ENCODE measurements around the gene SLC25A3. TPM values are rescaled to one million over a fixed set of nuclear protein-coding genes. Genes with fewer than 3 reads are reported as not detected.

Gene SLC25A3
- polyA plus RNA-seq, 3 donors: 325 to 453 (median 342) TPM

- WGBS (ENCODE audit: insufficient coverage): no CpG with 5 or more reads among the region's 2 CpGs
- TF ChIP-seq CTCF (IDR thresholded peaks at IDR 0.05): no peak
- no peak for DNase-seq
- Mint-ChIP-seq H3K9me3 (peaks cover 0 to 5% (median 0%) of the 10 kb centered on the region in 7 donors), H3K36me3 (no peaks in the 10 kb centered on the region), H3K27ac (no peak overlapping the region), H3K27me3 (ENCODE audit: low read depth in 3 of 3) (peaks cover 0 to 2% (median 0%) of the 10 kb centered on the region in 3 donors), H3K4me3 (no peak overlapping the region), H3K4me1 (peaks cover under 1% of the 10 kb centered on the region)
- peaks cover 0 to 1% of the 10 kb centered on the region in 2 donors for H3K4me1 ChIP-seq (ENCODE audit: control insufficient read depth in 1 of 2, insufficient read depth in 2 of 2, low read length in 2 of 2)
- no peak overlapping the region for H2AFZ ChIP-seq (ENCODE audit: insufficient read depth, low read depth, low read length, poor library complexity, severe bottlenecking)
- H3K9me3 ChIP-seq (replicated peaks in 1 of 2; ENCODE audit: control insufficient read depth in 1 of 2, insufficient read depth in 1 of 2, low read length in 2 of 2): no peaks in the 10 kb centered on the region
- no peaks in the 10 kb centered on the region for H3K36me3 ChIP-seq (replicated peaks in 1 of 2; ENCODE audit: control insufficient read depth in 1 of 2, insufficient read depth in 2 of 2, low read length in 2 of 2)
- H3K27me3 ChIP-seq (ENCODE audit: control insufficient read depth in 2 of 2, insufficient read depth in 2 of 2, low read length in 2 of 2): no peaks in the 10 kb centered on the region
- H3K79me2 ChIP-seq (ENCODE audit: insufficient read depth, low read length): no peaks in the 10 kb centered on the region
- H3K9ac ChIP-seq (ENCODE audit: insufficient read depth, low read length, poor library complexity, severe bottlenecking): no peak overlapping the region
- H3K4me2 ChIP-seq (replicated peaks; ENCODE audit: extremely low read depth, low read length, poor library complexity, severe bottlenecking): no peak overlapping the region
- intact Hi-C loops (cut with micrococcal nuclease): no loop called here
- H4K20me1 ChIP-seq (ENCODE audit: insufficient read depth, low read length): no peaks in the 10 kb centered on the region
- H3K27ac ChIP-seq (ENCODE audit: low read depth in 1 of 2, low read length in 2 of 2): no peak overlapping the region
- no peak overlapping the region for H3K4me3 ChIP-seq (replicated peaks in 1 of 3; ENCODE audit: low read depth in 2 of 3, low read length in 3 of 3)
These were observed 21.5 kb upstream of the SLC25A3 start for GRCh38 chr12:98572010-98572409.

GRCh38 chr12:98574110-98574509 lies 19.4 kb upstream of the SLC25A3 start:
- Histone ChIP-seq H3K27ac (ENCODE audit: low read depth in 1 of 2, low read length in 2 of 2) (no peak overlapping the region), H3K9me3 (replicated peaks in 1 of 2; ENCODE audit: control insufficient read depth in 1 of 2, insufficient read depth in 1 of 2, low read length in 2 of 2) (no peaks in the 10 kb centered on the region), H3K4me1 (ENCODE audit: control insufficient read depth in 1 of 2, insufficient read depth in 2 of 2, low read length in 2 of 2) (no peaks in the 10 kb centered on the region), H3K4me2 (replicated peaks; ENCODE audit: extremely low read depth, low read length, poor library complexity, severe bottlenecking) (no peak overlapping the region), H2AFZ (ENCODE audit: insufficient read depth, low read depth, low read length, poor library complexity, severe bottlenecking) (no peak overlapping the region), H3K4me3 (replicated peaks in 1 of 3; ENCODE audit: low read depth in 2 of 3, low read length in 3 of 3) (no peak overlapping the region), H3K9ac (ENCODE audit: insufficient read depth, low read length, poor library complexity, severe bottlenecking) (no peak overlapping the region), H3K36me3 (replicated peaks in 1 of 2; ENCODE audit: control insufficient read depth in 1 of 2, insufficient read depth in 2 of 2, low read length in 2 of 2) (no peaks in the 10 kb centered on the region), H4K20me1 (ENCODE audit: insufficient read depth, low read length) (no peaks in the 10 kb centered on the region), H3K79me2 (ENCODE audit: insufficient read depth, low read length) (no peaks in the 10 kb centered on the region), H3K27me3 (ENCODE audit: control insufficient read depth in 2 of 2, insufficient read depth in 2 of 2, low read length in 2 of 2) (no peaks in the 10 kb centered on the region)
- WGBS (ENCODE audit: insufficient coverage): 100% methylated on average over 1 of the region's 1 CpG
- no peak overlapping the region for H3K4me3 Mint-ChIP-seq
- no peak for TF ChIP-seq CTCF (IDR thresholded peaks at IDR 0.05)
- peaks cover 2% of the 10 kb centered on the region for H3K4me1 Mint-ChIP-seq
- intact Hi-C loops (cut with micrococcal nuclease): no loop called here
- H3K27ac Mint-ChIP-seq: no peak overlapping the region
- peaks cover 0 to 3% (median 0%) of the 10 kb centered on the region in 3 donors for H3K27me3 Mint-ChIP-seq (ENCODE audit: low read depth in 3 of 3)
- peaks cover 0 to 6% (median 0%) of the 10 kb centered on the region in 7 donors for H3K9me3 Mint-ChIP-seq
- no peaks in the 10 kb centered on the region for H3K36me3 Mint-ChIP-seq
- no peak for DNase-seq

Data from CD14-positive monocyte (primary cell).